Measurements from ENCODE around the gene POLDIP3. TPM values are rescaled to one million over a fixed set of nuclear protein-coding genes. Genes with fewer than 3 reads are reported as not detected.

POLDIP3 gene
- total RNA-seq, 1 donor from 2014 or later = 82.4 TPM

- no peak overlapping the region for H3K4me3 Mint-ChIP-seq (ENCODE audit: low read depth)
These were observed 39.3 kb upstream of the POLDIP3 start for GRCh38 chr22:42653999-42654398.

GRCh38 chr22:42651134-42651533 lies 36.5 kb upstream of the POLDIP3 start:
- peak overlapping the region; percentile 29 for H3K27ac Mint-ChIP-seq
- H3K9me3 Mint-ChIP-seq (ENCODE audit: low read depth) = no peaks in the 10 kb centered on the region
- H3K4me1 Mint-ChIP-seq (ENCODE audit: low read depth) = peaks cover 19% of the 10 kb centered on the region
- TF ChIP-seq CTCF (IDR thresholded peaks at IDR 0.05; ENCODE audit: unreplicated experiment) = no peak
- peak overlapping the region; percentile 47 for H3K4me3 Mint-ChIP-seq (ENCODE audit: low read depth)
- H3K36me3 Mint-ChIP-seq (ENCODE audit: insufficient read depth) = no peaks in the 10 kb centered on the region
- H3K27me3 Mint-ChIP-seq = no peaks in the 10 kb centered on the region
- no peak for DNase-seq (ENCODE audit: low spot score, unreplicated experiment)

More at GRCh38 chr22:42653999-42654398, 39.3 kb upstream of the POLDIP3 start:
- no peaks in the 10 kb centered on the region for H3K27me3 Mint-ChIP-seq
- H3K27ac Mint-ChIP-seq = no peak overlapping the region
- H3K36me3 Mint-ChIP-seq (ENCODE audit: insufficient read depth) = no peaks in the 10 kb centered on the region
- DNase-seq (ENCODE audit: low spot score, unreplicated experiment) = no peak
- no peak for TF ChIP-seq CTCF (IDR thresholded peaks at IDR 0.05; ENCODE audit: unreplicated experiment)
- H3K4me1 Mint-ChIP-seq (ENCODE audit: low read depth) = peaks cover 13% of the 10 kb centered on the region
- H3K9me3 Mint-ChIP-seq (ENCODE audit: low read depth) = no peaks in the 10 kb centered on the region

GRCh38 chr22:42649246-42650099 lies 34.8 kb upstream of the POLDIP3 start, which contains the start of gene CYB5R3:
Gene CYB5R3, minus strand, starts transcription at chr22:42649392. Its CDS starts 77 bp downstream, at chr22:42649315.
- peak; percentile 7 for TF ChIP-seq CTCF (IDR thresholded peaks at IDR 0.05; ENCODE audit: unreplicated experiment)
- Mint-ChIP-seq H3K9me3 (ENCODE audit: low read depth) (no peaks in the 10 kb centered on the region), H3K4me3 (ENCODE audit: low read depth) (peak within 1 kb of the TSS; percentile 92), H3K27ac (peak within 1 kb of the TSS; percentile 96), H3K4me1 (ENCODE audit: low read depth) (peaks cover 22% of the 10 kb centered on the region), H3K36me3 (ENCODE audit: insufficient read depth) (no peaks in the 10 kb centered on the region), H3K27me3 (no peaks in the 10 kb centered on the region)
- peak; percentile 66 for DNase-seq (ENCODE audit: low spot score, unreplicated experiment)

- TF ChIP-seq CTCF (IDR thresholded peaks at IDR 0.05; ENCODE audit: unreplicated experiment) = no peak
- Mint-ChIP-seq H3K36me3 (ENCODE audit: insufficient read depth) (no peaks in the 10 kb centered on the region), H3K9me3 (ENCODE audit: low read depth) (no peaks in the 10 kb centered on the region), H3K4me3 (ENCODE audit: low read depth) (peak overlapping the region; percentile 92), H3K27me3 (no peaks in the 10 kb centered on the region), H3K27ac (peak overlapping the region; percentile 96), H3K4me1 (ENCODE audit: low read depth) (peaks cover 18% of the 10 kb centered on the region)
- no peak for DNase-seq (ENCODE audit: low spot score, unreplicated experiment)
These were observed 33.9 kb upstream of the POLDIP3 start for GRCh38 chr22:42648368-42649245.

GRCh38 chr22:42648017-42648367 lies 33.3 kb upstream of the POLDIP3 start:
- Mint-ChIP-seq H3K36me3 (ENCODE audit: insufficient read depth) (no peaks in the 10 kb centered on the region), H3K4me1 (ENCODE audit: low read depth) (peaks cover 18% of the 10 kb centered on the region), H3K27ac (no peak overlapping the region), H3K4me3 (ENCODE audit: low read depth) (peak overlapping the region; percentile 92), H3K9me3 (ENCODE audit: low read depth) (no peaks in the 10 kb centered on the region), H3K27me3 (no peaks in the 10 kb centered on the region)
- TF ChIP-seq CTCF (IDR thresholded peaks at IDR 0.05; ENCODE audit: unreplicated experiment) = no peak
- DNase-seq (ENCODE audit: low spot score, unreplicated experiment) = no peak

Data from progenitor cell of endocrine pancreas (in vitro differentiated cells).